NOMO-1 treated with DMSO at 0.1 percent for 48 hours (cell line): ENCODE results near the gene SIN3B.

Experiments
- DNase-seq: peaks from one replicate; lab custom pipeline; 2025; ENCODE audit not compliant: unreplicated experiment; lab: John Stamatoyannopoulos, UW

The SIN3B gene

DNA sequence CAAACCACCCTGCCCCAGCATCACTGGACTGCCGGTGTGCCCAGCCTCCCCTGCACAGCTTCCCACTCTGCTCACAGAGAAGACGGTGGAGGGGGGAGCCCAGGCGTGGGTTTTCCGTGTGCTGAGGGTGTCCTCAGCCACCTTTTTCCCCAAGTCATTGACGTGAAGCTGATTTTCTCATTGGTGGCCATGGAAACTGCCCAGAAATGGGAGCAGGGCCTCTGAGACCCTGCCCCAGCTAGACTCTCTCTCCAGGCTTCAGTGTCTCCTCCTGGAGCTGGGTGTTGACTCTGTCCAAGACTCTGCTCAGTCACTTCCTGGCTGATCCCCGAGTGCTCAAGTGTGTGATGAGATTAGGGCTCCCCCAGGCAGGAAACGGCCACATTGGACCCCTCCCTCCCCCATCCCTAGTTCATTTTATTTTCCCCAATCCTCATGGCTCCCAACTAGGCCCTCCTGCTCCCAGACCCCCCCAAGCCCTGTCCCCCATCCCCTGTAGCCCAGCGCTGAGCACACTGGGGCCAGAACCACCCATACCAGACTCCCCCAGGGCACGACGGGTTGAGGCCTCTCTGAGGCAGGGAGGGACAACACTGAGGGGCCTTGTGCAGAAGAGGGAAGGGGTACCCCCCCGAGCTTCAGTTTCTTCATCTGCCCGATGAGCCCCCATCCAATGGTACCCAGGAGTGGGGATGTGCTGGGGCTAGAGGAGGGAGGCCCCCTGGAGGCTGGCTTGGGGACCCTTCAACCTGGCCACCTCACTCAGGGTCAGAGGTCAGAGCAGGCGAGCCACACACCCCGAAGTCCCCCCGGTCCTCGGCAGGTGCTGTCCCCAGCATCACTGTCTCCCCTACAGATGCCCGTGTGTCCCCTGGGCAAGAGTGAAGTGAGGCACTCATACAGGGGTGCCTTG is 58.4 kb downstream of the SIN3B start:
- DNase-seq, result no peak

DNA sequence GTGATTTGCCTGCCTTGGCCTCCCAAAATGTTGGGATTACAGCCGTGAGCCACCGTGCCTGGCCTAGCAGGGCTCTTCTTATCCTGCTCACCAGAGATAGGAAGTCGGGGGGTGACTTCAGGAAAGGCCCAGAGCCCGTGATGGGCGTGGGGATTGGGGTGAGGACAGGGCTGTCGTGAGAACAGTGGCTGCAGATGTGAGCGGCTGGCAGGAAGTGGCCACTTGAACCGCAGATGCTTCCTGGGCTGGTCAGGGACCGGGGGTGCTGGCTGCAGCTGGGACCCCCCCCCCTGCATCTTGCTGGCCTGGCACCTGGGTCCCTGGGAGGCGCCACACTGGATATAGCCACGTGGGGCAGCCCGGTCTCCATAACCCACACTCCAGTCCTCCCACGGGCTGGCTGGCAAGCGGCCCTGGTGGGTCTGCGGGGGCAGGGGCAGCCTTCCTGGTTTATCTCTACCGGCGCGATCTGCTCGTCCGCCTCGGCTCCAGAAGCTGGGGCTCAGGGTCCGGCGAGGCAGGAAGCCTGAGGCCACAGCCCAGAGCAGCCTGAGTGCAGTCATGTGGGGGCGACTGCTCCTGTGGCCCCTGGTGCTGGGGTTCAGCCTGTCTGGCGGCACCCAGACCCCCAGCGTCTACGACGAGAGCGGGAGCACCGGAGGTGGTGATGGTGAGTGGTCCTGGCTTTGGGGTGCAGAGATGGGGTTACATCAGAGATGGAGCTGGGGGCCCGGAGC is 59.6 kb downstream of the SIN3B start, which contains the start of gene F2RL3:
Gene F2RL3 (plus strand): TSS at position 371 of the 737 bp plus-strand sequence. CDS start 191 bp downstream, at position 562.
- DNase-seq, result peak; percentile 21

DNA sequence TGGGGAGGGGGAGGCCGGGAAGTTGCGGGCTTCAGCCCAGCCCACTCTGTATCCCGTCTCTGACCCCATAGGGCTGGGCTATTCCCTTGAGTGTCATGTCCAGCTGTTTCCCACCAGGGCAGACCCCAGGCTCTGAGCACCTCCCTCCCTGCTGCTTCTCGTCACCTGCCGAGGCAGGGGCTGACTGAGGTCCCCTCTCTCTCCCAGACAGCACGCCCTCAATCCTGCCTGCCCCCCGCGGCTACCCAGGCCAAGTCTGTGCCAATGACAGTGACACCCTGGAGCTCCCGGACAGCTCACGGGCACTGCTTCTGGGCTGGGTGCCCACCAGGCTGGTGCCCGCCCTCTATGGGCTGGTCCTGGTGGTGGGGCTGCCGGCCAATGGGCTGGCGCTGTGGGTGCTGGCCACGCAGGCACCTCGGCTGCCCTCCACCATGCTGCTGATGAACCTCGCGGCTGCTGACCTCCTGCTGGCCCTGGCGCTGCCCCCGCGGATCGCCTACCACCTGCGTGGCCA is 60.2 kb downstream of the SIN3B start:
- no peak for DNase-seq

DNA sequence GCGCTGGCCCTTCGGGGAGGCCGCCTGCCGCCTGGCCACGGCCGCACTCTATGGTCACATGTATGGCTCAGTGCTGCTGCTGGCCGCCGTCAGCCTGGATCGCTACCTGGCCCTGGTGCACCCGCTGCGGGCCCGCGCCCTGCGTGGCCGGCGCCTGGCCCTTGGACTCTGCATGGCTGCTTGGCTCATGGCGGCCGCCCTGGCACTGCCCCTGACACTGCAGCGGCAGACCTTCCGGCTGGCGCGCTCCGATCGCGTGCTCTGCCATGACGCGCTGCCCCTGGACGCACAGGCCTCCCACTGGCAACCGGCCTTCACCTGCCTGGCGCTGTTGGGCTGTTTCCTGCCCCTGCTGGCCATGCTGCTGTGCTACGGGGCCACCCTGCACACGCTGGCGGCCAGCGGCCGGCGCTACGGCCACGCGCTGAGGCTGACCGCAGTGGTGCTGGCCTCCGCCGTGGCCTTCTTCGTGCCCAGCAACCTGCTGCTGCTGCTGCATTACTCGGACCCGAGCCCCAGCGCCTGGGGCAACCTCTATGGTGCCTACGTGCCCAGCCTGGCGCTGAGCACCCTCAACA is 60.8 kb downstream of the SIN3B start:
- no peak for DNase-seq

DNA sequence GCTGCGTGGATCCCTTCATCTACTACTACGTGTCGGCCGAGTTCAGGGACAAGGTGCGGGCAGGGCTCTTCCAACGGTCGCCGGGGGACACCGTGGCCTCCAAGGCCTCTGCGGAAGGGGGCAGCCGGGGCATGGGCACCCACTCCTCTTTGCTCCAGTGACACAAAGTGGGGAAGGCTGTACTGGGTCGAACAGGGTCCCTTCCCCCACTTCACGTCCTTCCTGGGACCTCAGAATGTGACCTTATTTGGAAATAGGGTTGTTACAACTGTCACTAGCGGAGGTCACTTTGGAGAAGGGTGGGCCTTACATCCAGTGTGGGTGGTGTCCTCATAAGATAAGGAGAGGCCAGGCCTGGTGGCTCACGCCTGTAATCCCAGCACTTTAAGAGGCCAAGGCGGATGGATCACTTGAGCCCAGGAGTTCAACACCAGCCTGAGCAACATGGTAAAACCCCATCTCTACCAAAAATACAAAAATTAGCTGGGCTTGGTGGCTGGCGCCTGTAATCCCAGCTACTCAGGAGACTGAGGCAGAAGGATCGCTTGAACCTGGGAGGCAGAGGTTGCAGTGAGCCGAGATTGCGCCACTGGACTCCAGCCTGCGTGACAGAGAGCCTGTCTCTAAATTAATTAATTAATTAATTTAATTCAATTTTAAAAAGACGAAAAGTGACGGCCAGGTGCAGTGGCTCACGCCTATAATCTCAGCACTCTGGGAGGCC is 61.4 kb downstream of the SIN3B start:
- DNase-seq, result no peak

DNA sequence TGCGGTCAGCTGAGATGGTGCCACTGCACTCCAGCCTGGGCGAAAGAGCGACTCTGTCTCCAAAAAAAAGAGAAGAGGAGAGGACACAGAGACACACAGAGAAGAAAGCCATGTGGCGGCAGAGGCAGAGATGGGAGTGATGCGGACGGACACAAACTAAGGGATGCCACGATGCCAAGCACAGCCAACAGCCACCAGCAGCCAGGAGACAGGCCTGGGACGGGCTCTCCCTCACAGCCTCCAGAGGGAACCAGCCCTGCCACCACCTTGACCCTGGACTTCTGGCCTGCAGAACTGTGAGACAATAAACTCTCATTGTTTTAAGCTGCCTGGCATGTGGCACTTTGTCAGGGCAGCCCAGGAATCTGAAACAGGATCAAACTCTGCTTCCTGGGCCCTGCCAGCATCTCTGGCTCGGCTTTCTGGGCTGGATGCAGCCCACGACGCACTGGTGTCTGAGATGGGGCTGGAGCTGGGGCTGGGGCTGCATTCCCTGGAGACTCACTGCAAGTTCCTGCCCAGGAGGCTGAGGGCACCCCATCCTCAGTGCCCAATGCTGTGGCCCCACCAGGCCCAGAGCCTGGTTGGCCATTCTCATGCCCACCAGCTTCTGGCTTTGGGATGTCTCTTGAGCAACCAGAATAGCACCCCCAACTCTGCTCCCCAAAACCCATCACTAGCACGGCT is 62.6 kb downstream of the SIN3B start:
- DNase-seq, result no peak

DNA sequence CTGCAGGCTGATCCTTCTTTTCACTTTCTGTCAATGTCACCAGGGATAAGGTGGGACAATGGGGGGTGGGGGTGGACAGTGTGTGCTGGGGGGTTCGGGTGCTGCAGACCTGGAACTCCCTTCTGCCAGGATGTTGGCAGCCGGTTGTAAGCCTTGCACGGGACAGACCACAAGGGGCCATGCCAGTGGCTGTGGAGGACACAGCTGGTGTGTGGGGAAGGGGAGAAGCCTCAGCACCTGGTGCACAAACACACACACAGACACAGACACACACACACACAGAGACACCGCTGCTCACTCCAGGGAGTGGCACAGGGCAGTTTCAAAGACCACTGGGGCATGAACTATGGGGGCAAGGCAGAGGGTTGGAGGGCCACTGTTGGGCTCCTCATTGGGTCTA is 63.2 kb downstream of the SIN3B start:
- no peak for DNase-seq

DNA sequence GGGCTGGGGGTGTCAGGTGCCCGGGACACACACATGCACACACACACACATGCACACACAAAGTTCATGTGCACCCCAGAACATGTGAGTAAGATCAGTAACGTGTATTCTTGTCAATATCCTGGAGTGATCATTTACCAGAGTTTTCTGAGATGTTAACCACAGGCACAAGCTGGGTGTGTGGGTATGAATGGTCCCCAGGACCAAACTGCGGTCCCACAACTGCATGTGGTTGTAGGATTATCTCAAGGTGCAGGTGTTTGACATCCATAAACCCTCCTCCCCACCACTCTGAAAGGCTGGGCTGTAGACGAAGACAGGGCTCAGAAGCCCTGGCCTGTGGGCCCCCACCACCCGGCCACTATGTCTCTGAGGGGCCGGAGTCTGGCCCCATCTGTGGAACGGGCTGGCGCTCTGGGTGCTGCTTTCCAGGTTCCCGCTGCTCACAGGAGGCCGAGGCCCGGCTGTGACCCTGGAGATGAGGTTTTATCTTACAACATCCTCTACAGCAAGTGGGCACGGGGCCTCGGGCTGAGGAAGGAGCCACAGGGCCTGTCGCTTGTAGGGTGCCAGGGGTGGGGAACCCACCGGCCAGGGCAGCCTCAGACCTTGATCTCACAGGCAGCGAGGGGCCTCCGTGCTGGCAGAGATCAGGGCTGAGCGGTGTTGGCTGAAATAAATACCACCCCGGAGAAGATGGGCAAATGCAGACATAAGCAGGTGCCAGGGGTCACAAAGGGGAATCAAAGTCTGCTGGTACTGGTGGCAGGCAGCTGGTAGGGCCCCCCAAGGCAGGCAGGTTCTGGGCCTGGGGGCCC is 63.9 kb downstream of the SIN3B start:
- no peak for DNase-seq

DNA sequence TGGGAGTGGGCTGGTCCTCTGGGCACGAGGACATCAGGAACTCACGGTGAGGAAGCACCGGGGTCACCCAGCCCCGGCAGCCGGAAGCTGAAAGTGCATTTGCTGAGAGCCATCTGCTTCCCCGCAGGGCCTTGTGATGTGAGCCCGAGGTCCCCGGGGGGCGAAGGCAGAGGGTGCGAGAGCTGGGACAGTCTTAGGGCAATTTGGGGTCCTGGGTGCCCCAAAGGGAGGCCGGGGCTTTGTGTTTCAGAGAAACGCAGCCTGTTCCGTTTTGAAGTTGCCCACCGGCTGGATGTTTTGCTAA is 64.4 kb downstream of the SIN3B start:
- DNase-seq, result no peak

DNA sequence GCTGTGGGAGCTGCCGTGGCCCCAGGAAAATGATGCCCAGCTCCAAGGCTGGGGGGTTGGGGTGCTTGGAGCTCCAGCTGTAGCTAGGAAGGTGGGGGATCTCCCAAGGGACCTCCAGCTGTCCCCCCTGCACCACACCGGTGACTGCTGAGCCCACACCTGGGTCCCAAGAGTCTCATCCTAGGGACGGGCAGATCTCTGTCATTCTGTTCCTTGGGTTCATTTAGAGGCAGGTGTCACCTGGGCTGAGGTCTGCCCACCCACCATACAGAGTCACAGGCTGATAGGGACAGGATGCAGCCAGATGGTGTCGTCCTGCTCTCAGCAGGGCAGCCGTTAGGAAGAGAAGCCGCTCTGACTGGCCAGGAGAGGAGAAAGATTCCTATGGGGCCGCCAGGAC is 64.9 kb downstream of the SIN3B start:
- no peak for DNase-seq

DNA sequence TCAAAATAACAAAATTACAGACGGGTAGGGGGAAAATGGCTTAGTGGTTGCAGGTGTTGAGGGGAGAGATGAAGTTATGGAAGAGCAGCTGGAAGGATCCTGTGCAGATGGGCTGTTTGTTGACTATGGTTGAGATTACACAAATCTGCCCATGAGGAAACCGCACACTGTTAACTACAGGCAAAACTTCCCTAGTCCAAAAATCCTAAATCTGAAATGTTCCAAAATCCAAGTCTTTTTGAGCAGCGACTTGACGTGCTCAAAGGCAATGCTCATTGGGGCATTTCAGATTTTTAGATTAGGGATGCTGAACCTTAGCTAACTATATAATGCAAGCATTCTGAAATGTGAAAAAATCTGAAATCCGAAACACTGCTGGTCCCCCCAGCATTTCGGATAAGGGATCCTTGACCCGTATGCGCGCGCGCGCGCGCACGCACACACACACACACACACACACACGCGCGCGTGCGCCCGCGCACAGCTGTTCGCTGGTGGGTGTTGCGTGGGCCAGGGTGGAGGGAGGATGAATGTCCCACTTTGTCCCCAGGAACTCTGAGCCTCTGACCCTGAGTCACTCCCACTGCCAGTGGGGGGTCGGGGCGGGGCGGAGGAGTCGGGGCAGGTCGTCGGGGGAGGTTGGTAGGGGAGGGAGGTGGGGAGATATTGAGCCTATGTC is 66.4 kb downstream of the SIN3B start:
- no peak for DNase-seq

DNA sequence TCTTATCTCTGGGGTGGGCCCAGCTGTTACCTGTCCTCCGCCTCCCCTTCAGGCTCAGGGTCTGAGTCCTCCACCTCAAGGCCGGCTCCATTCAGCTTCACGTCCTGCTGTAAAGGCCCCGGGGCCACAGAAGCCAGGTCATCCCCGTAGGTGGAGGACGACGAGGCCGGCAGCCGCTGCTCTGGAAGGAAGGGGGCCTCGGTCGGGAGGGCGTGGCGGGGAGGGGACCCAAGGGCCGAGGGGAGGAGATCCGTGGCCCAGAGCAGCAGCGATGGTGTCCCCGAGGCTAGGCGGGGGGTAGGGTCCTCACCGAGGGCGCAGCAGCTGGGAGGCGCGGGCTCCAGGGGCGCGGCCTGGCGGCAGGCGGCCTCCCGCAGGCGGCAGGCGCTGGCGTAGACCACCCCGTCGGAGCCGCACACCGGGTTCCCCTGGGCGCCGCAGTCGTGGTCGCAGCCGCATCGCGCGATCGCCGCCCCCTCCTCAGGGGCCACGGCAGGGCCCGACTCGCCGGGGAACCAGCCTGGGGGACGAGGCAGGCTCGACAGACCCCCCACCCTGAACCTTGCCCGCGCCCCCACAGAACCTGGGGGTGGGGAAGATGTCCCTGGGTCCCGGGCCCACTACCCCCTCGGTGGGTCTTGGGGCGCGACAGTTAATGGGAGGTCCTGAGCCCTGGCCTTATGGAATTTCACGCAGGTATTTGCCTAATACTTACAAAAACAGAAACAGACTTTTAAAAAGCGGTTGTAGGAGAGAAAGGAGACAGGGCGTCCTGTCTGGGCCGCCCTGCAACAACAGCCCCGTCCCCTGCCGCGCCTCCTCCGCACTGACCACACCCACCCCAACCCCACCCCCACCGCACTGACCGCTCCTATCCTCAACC is 67.2 kb downstream of the SIN3B start:
- DNase-seq, result peak; percentile 63

DNA sequence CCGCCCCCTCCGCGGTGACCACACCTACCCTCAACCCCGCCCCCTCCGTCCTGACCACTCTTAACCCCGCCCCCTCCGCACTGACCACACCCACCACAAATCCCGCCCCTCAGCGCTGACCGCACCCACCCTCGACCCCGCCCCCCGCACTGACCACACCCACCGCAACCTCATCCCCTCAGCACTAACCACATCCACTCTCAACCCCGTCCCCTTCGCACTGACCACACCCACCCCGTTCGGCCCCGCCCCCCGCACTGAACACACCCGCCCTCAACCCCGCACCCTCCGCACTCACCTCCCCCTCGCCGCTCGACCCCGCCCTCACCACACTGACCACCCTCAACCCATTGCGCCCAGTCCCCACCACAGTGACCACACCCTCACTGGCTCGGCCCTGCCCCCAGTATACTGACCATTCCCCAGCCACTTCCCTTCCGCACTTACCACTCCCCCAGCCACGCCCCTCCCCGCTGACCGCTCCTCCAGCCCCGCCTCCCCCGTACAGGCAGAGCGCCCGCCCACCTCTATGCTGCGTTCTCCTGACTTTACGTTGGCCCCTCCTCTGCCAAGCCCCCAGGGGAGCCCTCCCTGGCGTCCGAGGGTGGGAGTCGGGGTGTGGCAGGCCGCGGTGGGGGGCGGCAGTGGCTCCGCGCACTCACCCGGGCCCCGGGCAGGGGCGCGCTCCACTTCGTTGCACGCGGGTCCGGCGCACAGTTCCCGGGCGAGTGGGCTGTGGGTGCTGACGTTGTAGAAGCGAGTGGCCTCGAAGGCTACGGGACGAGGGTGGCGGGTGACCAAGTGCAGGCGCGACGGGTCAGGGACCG is 68.0 kb downstream of the SIN3B start:
- DNase-seq, result peak; percentile 86

DNA sequence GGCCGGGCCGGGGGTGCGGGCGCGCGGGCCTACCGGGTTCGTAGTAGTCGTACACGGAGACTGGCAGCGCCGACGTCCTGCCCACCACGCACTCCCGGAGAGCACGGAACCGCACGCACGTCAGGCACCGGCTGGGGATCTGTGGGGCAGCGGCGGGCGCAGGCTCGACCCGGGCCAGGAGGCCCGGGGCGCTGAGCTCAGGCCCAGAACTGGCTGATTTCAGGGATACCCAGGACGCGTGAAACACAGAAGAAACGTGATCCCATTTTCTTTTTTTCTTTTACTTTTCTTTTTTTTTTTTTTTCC is 68.6 kb downstream of the SIN3B start:
- no peak for DNase-seq

DNA sequence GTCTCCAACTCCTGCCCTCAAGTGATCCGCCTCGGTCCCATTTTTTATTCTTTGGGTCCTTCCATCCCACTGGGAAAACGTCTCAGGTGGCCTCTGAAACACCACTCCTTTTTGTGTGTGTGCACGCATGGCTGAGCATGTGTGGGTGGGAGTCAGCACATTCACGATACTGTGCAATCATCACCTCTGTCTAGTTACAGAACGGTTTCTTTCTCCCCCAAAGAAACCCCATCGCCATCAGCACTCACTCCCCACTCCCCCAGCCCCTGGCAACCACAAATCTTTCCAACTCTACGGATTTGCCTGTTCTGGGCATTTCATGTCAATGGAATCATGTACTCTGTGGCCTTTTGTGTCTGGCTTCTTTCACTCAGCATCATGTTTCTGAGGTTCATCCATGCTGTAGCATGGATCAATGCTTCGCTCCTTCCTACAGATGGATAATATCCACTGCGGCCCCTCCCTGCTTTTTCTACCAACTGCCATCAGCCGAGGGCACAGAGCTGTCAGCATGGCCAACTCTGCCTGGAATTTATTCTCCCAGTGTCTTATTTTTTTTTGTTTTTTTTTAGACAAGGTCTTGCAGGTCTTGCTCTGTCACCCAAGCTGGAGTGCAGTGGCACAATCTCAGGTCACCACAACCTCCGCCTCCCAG is 69.3 kb downstream of the SIN3B start:
- no peak for DNase-seq

DNA sequence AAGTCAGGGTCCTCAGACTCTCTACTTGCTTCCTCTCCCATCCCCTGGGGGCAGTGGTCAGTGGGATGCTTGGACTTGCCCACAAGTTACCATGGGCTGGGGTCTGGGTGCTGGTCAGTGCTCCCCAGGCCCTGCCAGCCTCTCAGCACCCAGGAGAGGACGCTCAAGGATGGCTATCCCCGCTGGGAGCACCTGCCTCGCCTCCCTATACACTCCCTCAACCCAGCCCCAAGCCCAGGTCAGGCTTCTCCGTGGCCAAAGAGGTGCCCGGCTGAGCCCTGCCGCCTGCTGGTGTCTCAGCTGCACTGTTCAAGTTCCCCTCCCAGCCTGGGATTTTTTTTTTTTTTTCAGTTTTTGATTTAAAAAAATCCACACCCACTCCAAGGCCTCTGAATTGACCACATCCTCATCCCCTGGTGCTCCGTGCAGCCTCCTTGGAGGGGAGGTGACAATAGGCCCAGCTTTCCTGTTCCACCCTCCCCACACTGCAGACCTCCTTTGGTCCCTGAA is 70.4 kb downstream of the SIN3B start:
- peak; percentile 53 for DNase-seq
